GM10847 (cell line): Measurements from ENCODE around the gene SHLD1.

ENCODE experiments used
- POLR2A ChIP-seq: IDR thresholded peaks from 2 replicates; pipeline ENCODE4 v1.6.1; 2011; ENCODE audit not compliant: insufficient read length; ENCODE audit errors: extremely low read depth

The SHLD1 gene

DNA sequence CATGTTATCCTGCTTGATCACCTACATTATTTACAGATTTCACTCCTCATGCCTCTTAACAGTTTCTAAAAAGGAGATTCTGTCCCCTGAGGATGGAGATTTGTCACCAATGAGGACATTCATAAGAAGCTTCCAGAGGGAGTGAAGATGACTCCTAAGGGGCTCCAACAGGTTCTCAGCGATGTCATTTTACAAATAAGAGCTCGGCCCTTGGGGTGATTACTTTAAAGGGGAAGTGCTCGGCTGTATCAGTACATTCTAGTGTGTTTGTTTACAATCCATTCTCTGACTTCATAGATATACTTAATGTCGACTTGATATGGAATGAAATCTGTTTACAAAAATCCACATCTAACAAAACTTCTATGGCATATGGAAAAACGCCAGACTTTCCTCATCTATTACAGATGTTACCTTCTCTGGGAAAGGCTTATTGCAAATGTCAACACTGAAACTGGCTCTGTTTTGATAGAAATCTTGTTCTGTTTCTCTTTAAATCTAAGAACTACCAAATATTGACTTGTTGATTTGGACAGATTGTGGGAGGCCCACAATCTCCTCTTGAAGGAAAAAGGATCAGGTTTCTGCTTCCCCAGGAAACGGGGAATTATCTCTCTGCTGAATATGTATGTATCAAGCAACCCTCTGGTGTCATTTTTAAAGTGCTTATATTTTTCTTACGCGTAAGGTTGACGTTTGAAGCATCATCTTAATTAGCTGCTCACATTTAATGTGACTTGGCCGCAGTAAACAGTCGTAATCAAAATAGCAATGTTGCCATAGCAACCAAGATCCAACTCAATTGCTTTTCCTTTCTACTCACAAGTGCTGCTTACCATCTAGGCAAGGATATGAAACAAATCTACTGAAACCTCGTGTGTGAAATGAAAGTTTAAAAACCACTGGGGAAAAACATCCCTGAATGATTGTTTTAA is 95.7 kb downstream of the SHLD1 start:
- no peak for TF ChIP-seq POLR2A

- TF ChIP-seq POLR2A, result no peak
Measured at GRCh38 chr20:5848711-5849505, 98.7 kb downstream of the SHLD1 start.

- no peak for TF ChIP-seq POLR2A
Measured at GRCh38 chr20:5855939-5856338, 105.7 kb downstream of the SHLD1 start.

DNA sequence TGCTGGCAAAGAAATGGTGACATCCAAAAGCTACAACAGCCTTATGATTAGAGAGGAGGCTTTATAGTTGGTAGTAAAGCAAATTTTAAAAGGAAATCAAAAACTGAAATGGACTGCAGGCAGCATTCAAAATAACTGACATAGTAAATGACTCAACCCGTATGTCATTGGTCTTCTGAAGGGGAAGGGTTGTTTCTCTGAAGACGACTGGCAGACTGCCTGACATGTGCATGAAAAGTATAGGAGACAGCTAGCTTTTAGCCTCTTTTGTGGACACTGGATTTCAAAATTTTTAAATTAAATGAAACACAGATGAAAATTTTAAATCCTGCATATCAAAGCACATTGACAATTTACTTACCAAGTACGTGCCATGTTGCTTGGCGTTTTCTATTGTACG is 109.4 kb downstream of the SHLD1 start:
- no peak for TF ChIP-seq POLR2A

DNA sequence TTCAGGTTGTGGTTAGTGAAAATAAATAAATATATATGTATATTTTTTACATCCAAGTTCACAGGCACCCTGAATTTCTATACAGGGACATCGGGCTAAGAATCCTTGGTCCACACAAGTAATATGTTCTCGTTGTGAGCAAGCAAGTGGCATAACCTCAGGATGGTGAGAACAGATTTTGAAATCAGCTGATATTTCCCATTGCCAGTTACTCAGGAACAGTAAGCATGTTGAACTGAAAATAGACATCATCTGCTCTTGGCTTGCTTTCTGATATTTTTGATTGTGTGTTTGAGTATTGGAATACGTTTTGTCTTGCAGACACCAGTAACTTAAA is 112.5 kb downstream of the SHLD1 start:
- TF ChIP-seq POLR2A, result no peak

GRCh38 chr20:5863040-5863833 is 113.0 kb downstream of the SHLD1 start:
- TF ChIP-seq POLR2A, result no peak

- no peak for TF ChIP-seq POLR2A
Measured at GRCh38 chr20:5864428-5864827, 114.2 kb downstream of the SHLD1 start.

GRCh38 chr20:5864873-5865587 is 114.8 kb downstream of the SHLD1 start:
- TF ChIP-seq POLR2A, result no peak

GRCh38 chr20:5865604-5866003 is 115.4 kb downstream of the SHLD1 start:
- no peak for TF ChIP-seq POLR2A

DNA sequence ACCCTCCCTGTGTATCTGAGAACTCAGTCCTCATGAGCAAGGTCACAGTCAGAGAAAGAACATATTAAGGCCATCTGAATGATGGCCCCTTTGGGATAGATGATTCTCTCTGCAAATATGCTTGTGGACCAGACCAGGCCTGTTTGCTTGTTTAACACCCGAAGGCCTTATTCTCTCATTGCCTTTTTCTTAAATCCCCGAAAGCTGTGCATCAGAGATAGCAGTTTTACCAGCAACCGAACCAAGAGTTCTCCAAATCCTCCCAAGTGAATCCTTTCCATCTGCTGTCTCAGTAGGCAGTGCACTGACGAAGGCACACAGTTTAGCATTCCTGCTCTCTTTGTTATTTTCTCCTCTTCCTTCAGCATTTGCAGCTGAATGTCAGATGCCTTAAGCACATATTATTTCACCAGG is 120.4 kb downstream of the SHLD1 start:
- no peak for TF ChIP-seq POLR2A

GRCh38 chr20:5871459-5872410 is 121.5 kb downstream of the SHLD1 start:
- TF ChIP-seq POLR2A, result no peak

GRCh38 chr20:5877128-5877527 is 126.9 kb downstream of the SHLD1 start:
- TF ChIP-seq POLR2A, result no peak

DNA sequence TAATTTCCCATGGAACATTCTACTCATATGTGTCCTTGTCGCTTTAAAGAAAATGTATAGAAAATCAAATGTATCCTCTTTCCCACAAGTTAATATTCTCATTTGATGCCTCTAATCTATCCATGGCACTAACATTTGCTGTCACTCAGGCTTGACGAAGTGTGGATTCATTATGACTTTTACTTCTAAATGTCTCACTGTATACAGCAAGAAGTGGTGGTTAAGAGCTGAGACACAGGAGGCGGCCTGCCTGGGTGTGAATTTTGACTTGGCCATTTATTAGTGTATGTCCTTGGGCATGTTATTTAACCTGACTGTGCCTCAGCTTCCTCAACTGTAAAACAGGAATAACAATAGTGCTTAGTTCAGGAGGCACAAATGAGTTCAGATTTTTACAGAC is 130.1 kb downstream of the SHLD1 start:
- TF ChIP-seq POLR2A, result no peak

DNA sequence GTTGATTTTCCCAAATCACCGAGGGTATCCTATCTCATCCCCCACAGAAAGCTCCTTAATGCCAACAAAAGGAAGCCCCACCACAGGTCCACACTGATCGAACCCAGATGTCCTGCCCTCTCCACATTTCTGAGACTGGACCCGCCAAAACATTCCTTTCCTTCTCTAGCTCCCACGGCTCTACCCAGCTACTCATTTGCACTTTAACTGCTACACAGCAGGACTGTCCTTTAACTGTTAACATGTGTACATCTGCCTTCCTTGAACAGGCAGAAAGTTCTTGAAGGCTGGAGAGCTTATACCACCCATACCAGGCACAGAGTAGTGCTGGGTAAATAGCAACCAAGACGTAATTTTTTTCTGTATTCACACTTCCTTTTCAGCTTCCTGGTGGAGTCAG is 131.5 kb downstream of the SHLD1 start:
- no peak for TF ChIP-seq POLR2A

DNA sequence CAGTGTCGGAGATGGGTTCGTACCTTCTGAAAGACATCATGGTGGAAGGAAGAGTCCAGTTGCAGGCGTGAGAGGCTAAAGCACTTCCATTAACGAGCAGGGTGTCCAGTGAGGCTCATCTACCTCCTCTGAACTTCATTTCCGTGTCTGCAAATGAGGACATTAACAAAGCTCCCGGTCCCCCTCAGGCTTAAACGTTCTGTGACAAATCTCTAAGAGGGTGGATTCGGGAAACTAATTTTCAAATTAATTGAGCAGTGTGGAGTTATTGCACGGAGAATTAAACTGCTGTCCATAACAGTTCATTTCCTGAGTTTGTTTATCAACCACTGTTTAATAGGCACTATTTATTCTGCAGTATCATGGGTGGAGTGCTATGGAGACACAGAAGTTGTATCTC is 132.0 kb downstream of the SHLD1 start:
- no peak for TF ChIP-seq POLR2A
